Measurements from ENCODE around the gene GPR26.

GPR26 gene

GRCh38 chr10:123744224-123744536, 78.0 kb downstream of the GPR26 start:
- CTCF ChIA-PET = no interaction called here
- Mint-ChIP-seq H3K4me3 (no peak overlapping the region), H3K4me1 (no peaks in the 10 kb centered on the region), H3K27me3 (no peaks in the 10 kb centered on the region), H3K9me3 (no peaks in the 10 kb centered on the region), H3K27ac (no peak overlapping the region), H3K36me3 (no peaks in the 10 kb centered on the region)
- no peak for DNase-seq
